ENCODE data around the gene SLC35F3.

The SLC35F3 gene

DNA sequence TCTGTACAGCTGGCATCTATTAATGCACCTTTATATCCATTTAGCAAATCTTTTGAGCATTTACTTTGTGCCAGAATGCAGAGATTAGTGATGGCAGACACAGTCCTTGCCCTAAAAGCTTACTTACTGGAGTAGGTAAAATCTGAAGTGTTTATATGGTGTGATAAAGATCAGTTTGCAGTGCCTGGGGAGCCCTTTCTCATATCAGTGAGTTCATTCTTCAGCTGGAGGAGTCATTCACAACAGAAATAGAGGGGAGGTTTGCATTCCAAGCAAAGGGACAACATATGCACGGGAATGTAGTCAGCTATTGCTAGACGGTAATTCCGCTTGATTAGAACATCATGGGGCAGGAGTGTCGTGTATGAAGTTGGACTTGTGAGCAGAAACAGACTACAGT lies 8.4 kb downstream of the SLC35F3 start:
- DNase-seq, result no peak

DNA sequence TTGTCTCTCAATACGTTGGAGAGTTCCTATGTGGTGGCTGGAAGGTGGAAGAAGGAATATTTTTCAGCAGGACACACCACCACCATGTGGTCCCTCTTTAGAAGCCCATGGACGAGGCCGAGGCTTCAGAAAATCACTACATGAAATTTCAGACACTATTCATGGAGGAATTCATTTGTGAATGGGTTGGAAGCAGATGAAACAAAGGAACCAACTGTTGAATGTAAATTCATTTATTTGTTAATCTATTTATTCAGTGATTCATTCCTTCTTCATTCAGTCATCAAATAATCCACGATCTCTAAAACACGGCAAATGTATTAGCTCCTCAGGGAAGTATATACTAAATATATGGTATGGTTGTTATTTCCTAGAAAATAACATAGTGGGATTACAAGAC lies 12.2 kb downstream of the SLC35F3 start:
- DNase-seq, result no peak

DNA sequence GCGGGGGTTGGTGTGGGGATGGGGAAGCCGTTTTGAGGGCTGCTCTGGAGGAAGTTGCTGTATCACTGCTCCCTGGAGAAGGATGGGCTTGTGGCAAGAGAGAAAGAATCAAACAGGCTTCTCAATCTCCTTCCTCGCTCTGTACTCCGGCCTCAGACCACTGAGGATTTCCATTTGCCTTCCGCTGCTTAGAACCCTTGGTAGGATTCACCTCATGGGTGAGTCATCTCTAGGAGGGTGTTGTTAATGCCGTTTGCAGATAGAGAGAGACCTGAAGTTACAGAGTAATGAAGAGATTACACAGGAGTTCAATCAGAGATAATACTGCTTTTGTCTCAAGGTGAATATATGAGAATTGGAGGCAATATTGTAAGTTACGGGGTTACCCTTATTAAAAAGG lies 15.3 kb downstream of the SLC35F3 start:
- no peak for DNase-seq

DNA sequence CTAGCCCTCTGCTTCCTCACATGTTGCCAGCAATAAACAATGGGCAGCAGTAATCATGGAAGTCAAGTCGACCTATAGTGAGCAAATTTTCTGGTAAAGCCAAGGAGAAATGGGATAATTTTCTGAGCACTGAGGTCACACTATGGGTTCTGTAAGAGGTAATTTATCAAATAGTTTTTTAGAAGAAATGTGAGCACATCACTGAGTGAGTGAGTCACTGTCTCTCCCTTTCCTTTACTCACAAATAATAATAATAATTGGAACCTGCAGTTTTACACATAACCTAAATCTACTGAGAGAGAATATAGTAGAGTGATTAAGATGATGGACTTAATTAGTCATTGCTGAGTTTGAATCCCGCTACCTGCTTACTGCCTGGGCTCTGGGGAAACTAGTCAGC lies 23.6 kb downstream of the SLC35F3 start:
- no peak for DNase-seq

DNA sequence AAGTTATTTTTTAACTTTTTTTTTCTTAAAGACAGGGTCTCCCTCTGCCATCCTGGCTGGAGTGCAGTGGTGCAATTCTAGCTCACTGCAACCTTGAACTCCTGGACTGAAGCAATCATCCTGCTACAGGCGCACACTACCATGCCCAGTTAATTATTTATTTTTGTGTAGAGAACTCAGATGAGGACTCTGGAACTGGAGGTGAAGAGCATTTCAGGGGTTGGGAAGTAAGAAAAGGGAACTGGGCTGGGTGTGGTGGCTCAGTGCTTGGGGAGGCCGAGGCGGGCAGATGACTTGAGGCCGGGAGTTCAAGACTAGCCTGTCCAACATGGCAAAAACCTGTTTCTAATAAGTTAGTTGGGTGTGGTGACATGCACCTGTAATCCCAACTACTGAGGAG lies 28.9 kb downstream of the SLC35F3 start:
- no peak for DNase-seq

DNA sequence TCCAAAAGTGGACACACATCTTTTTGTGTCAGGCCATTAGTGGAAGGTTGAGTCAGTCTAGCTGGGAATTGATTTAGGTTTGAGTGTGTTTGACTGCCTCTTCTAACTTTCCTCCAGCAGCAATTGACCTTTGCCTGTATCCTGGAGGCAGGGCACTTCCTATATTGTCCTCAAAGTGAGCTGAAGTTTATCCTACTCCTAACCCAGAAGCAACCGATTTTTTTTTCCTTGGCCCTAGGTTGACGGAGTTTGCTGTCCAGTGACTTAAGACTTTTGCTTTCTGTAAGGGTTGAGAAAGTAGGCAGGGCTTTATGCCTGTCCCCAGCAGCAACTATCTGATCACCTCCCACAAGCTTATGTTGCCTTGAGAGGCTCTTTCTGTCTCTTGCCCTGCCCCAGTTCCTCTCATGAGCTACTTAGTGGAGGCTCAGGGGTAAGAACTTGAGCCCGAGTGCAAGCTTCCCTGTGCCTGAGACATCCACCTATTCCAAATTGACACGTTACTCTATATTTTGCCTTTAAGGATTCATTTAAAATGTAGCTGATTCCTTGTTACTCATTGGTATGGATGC lies 30.9 kb downstream of the SLC35F3 start:
- no peak for DNase-seq

DNA sequence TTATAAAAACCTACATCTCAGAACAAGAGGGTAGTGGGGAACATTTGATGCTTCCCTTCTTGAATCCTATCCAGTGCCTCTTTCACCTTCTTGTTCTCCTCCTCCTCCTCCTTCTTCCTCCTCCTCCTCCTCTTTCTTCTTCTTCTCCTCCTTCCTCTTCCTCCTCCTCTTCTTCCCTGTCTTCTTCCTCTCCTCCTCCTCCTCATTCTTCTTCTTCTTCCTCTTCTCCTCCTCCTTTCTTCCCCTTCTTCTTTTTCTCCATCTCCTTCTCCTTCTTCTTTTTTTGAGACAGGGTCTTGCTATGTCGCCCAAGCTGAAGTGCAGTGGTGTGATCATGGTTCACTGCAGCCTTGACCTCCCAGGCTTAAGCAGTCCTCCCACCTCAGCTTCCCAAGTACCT lies 31.9 kb downstream of the SLC35F3 start:
- no peak for DNase-seq

DNA sequence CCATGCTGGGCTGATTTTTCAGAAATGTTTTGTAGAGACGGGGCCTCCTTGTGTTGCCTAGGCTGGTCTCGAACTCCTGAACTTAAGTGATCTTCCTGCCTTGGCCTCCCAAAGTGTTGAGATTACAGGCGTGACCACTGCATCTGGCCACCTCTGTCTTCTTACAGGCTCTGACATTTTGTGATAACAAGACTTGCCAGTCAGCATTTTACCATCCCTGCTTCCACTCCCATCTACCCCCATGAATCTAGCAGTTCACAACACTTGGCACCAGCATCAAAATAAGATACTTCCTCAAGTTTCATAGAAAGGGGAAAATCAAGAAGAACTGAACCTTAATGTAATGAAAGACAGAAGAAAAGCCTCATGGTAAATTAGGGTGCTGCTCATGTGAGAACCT lies 32.4 kb downstream of the SLC35F3 start:
- no peak for DNase-seq

DNA sequence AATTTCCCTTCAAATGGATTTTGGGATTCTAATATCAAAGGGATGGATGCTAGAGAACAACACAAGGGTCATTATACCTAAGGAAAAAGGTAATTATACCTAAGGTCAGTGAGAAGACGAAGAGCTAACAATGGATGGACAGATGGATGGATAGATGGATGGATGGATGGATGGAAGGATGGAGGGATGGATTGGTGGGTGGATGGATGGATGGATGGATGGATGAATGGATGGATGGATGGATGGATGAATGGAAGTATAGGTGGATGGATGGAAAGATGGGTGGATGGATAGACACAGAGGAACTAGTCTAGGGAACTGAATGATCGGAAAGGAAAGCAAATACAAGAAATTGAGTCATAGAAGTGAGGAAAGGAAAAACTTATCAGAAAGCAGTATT lies 34.0 kb downstream of the SLC35F3 start:
- no peak for DNase-seq

DNA sequence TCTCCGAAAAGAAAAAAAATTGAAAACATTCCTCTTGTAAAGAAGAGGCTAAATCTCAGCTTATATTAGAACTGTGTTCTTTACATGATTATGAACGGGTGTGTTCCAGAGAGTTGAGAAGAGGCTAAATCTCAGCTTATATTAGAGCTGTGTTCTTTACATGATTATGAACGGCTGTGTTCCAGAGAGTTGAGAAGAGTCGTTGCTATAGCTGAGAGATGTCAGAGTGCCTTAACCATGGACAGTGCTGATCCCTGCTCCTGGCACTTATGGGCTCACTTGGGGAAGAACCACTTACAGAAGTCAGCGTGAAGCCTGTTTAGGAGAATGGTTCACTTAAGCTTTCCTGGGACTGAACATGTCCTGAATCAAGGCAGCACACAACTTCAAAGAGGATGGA lies 35.0 kb downstream of the SLC35F3 start:
- DNase-seq, result no peak

DNA sequence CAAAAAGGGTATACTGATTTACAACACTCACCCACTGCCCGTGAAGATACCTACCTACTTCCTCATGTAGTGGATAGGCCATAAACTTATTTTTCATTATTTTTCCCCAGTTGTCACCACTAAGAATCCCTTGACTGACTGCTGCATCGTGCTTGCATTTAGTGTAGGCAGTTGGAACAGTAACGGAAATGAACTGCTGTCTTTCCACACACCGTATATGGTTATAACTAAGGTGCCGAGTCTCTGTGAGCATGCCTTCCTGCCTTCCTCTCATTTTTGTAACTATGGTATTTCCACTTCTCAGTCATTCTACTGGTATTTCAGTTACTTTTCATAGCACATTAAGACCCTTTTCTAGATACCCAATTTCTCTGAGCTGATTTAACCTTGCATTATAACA lies 36.4 kb downstream of the SLC35F3 start:
- DNase-seq, result no peak

DNA sequence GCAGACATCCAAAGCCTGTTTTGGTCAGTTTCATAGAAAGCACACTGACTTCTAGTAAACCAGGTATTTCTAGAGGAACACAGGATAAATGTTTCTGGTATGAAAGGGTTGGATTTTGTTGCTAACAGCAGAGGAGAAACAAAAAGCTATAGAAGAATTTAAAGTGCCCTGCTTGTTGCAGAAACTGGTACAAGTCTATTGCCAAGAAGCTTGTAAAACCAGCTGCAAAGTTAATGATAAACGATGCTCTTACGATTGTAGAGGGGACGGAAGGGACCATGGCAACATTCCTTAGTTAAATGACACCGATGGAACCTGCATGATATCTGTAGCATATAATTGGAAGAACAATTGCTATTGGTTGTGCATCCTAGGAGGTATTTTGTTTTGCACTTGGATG lies 40.1 kb downstream of the SLC35F3 start:
- no peak for DNase-seq

DNA sequence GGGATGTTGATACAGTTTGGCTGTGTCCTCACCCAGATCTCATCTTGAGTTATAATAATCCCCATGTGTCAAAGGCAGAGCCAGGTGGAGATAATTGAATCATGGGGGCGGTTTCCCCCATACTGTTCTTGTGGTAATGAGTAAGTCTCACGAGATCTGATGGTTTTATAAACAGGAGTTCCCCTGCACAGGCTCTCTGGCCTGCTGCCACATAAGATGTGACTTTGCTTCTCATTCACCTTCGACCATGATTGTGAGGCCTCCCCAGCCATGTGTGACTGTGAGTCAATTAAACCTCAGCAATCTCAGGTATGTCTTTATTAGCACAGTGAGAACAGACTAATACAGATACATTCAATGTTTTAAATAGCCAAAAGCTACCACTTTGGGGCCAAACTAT lies 41.1 kb downstream of the SLC35F3 start:
- no peak for DNase-seq

DNA sequence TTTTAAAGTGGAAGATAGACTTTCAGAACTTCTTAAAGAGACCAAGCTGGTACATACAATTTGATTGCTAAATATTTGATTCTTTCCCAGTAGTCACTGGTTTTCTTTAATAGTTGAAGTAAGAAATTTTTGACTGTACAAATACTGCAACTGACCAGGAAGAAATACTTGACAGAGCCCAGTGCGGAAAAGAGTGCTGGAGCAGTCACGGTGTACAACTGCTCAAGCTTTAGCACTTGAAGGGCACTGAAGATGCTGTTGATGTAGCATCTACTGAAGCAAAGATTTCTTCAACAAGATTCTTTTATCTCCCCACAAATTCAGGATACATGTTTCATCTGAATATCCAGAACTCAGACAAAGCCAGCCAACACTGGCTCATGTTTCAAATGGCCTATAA lies 41.5 kb downstream of the SLC35F3 start:
- no peak for DNase-seq

DNA sequence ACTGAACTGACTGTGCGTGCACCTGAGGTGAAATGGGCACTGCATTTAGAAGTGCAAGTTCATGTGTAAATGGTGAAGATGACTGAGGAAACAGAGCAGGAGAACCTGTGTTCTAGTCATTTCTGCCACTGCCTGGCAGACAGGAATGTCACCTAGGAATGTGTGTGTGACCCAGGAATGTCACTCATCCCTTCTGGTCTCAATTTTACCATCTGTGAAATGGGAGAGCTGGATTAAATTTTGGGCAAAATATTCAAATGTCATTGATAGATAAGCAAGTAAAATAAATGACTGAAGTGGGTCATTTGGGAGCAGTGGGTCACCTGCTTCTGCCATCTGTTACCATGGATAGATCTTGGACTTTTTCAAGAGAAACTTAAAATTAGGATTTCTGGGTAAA lies 42.2 kb downstream of the SLC35F3 start:
- no peak for DNase-seq

DNA sequence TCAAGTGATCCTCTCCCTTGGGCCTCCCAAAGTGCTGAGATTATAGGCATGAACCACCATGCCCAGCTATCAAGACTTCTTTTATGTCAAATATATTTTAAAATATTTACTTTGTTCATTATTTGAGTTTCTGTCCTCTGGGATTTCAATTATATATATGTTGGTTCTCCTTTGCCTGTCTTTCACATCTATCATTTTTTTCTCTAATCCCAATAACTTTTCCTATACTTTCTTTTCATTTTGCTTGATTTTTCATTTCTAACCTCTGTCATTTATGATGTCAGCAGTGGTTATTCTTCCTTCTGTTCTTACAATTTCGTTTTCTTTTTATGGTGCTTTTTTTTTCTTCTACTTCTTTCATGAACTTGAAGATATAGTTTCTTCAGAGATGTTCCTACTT lies 47.3 kb downstream of the SLC35F3 start:
- no peak for DNase-seq

DNA sequence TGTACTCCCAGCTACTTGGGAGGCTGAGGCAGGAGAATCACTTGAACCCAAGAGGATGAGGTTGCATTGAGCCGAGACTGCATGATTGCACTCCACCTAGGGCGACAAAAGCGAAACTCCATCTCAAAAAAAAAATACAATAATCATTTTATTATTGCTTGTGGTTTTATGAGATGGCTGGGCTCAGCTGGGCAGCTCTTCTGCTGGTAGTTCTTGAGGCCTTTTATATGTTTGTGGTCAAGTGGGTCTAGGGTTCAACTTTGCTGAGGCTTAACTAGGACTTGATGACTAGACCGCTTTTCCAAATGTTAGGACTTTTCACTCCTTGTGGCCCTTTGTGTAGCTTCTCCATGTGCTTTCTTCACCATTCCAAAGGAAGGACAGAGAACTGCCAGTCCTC lies 53.2 kb downstream of the SLC35F3 start:
- no peak for DNase-seq

DNA sequence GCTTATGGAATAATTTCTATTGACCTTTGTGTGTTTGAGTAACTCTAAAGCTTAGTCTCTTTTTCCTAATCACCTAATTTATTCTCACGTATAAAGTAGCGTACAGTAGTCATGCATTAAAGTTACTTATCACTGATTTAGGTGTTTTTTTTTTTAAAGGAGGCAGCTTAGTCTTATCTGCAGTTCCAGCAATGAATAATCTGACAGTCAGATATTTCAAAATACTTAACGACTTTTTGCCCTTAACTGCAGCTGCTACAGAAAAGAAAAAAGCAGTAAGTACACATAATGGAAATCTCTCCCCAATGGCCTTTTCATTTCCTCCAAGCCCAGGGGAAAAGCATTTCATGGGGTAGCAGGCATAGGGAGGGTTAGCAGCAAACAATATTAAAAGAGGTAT lies 54.6 kb downstream of the SLC35F3 start:
- DNase-seq, result peak; percentile 5

DNA sequence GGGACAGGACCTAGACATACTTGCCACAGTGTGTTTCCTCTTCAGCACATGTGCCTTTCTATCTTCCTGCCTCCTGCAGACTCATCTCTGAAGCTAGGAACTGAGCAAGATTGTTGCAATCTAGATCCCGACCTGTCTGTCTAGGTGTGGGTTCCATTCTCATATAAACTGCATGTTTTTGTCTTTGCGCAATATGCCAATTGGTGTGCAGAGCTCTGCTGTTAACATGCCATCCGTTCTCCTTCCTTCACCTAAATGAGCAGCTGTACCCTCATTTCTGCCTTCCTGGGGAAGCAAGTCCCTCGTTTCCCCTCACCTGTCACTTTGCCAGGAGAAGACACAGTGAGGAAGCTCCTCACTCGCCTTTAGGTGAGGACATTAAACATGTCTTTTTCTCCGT lies 55.5 kb downstream of the SLC35F3 start:
- no peak for DNase-seq

DNA sequence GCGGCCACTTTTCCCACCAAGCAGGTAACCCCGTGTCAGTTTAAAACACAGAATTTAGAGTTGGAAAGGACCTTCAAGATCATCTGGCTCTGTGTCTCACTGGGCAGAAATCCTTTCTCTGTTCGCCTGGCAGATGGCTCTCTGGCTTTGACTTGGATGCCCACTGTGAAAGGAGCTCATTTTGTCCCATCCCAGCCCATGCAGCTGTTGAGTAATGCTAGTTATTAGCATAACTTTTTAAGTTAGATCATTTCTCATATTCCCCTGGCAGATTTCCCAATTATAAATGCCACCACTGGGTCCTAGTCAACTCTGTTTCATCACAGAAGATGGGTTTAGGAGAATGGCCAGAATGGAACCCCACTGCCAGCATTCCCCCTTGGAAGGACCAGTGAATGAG lies 55.9 kb downstream of the SLC35F3 start:
- DNase-seq, result no peak

DNA sequence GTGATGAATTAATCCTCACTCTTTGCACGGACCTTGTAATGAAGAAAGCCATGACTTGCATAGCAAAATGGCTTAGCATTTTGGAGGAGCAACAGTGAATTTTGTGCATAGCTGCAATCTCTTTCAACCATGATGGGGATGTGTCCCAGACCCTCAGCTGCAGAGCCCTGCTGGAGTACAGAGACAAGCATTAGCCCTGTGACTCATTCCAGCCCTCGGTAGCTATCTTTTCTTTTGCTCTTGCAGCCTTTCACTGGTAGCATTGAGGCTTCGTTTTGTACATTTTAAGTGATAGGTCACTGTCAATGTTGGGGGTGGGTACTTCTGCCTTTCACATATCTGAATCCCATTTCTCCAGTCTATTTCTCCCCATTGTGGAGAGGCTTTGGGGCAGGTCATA lies 58.4 kb downstream of the SLC35F3 start:
- DNase-seq, result no peak

DNA sequence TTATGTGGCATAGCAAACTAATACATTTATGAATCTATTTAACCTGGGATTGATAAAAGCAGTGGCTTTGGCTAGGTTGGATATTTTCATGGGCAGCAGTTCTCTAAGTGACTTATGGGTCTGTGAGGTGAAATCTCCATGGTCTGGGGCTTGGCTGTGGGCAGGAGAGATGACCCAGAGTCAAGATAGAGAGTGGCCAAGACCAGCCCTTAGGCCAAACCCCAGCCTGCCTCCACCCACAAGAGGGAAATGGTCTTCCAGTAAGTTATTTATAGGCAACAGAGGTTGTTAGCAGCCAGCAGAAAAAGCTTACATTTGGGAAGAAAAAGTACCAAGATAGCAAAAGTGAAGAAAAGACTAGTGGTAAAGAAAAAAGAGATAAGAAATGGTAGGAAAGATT lies 61.4 kb downstream of the SLC35F3 start:
- DNase-seq, result no peak

DNA sequence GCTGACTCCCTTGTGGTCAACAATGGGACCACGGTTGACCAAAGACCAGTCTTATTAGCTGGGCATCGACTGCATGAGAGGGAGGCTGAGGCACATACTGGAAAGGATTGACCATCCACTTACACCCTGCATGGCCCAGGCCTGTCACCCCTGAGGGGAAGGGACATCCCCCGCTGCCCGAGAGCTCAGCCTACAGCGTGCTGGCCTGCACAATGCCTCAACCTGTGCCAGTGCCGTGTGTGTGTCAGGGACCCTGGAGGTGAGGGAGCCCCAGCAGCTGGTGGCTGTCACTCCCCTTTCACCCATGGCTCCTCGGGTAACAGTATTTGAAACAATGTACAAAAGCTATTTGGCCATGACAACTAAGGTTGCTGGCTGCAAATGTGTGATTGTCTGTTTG lies 67.3 kb downstream of the SLC35F3 start:
- DNase-seq, result no peak

DNA sequence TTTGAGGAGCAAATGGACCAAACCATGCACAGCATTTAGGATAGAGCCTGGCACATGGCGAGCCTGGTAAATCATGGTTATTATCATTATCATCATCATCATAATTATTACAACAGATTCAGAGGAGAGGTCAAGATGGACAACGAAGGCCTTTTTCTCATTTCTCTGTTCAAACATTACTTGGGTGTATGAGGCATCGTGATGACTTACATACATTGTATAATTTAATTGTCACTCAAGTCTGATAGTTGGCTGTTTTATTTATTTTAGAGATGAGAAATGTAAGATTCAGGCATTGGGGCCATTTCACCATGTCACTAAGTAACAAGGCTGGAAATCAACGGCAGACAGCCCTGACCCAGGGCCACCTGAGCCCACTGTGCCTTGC lies 68.1 kb downstream of the SLC35F3 start:
- no peak for DNase-seq

DNA sequence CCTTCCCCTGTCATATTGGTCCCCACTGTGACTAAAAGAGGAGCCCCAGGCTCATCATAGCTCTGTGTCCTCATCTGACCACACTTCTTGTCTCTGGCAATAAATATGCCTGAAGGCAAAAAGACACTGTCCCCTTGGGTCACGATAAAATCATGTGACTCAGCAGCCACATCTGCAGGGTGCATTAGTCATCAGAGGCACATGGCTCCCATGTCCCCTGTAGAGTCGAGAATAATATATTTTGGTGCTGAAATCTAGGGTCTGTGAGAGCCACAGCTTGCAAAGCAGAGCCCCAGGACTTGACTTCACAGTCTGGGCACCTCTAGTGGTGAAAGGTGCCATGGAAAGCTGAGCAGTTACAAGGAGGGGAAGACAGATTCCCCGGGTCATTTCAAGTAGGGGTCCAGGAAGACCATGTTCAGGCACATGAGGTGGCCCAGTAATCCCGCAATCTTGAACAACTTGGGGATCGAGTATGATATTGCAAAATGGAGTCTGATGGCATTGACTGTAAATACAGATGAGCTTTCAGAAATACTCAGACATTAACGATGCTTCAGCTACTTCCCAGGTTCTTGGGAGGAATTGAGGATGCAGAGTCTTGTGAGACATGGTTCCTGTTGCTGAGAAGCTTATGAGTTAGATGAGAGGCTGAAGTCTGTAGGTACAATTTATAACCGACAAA lies 68.6 kb downstream of the SLC35F3 start:
- DNase-seq, result peak; percentile 19

DNA sequence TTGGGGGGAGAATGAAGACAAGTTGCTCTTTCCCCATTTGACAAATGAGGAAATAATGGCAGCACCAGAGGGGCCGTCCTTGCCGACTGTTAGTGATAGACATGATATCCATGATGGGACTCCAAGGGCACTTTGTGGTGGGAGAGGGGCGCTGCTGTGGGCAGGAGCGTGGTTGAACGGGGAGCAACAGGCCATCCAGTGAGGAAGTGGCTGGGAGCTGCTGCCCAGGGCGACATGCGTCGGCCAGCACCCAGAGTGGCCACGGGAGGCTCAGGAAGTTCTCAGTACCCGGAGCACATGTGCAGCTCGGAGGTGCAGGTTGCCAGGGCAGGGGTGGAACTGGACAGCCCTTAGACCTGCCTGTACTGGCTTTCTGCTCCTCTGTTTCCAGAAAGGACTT lies 71.0 kb downstream of the SLC35F3 start:
- no peak for DNase-seq
